ENCODE data around the gene PRKCB.

The PRKCB gene

GRCh38 chr16:24125214-24125613 lies 289.4 kb downstream of the PRKCB start:
- TF ChIP-seq CTCF (conservative IDR thresholded peaks at IDR 0.05; ENCODE audit: low read depth, low read length): no peak
- Histone ChIP-seq H3K36me3 (ENCODE audit: insufficient read depth) (no peaks in the 10 kb centered on the region), H3K4me2 (no peak overlapping the region), H3K4me1 (ENCODE audit: low read depth, poor library complexity, severe bottlenecking) (no peaks in the 10 kb centered on the region), H3K27ac (no peak overlapping the region), H3K27me3 (ENCODE audit: insufficient read depth, low read depth) (no peaks in the 10 kb centered on the region), H3K9ac (no peak overlapping the region), H4K20me1 (ENCODE audit: insufficient read depth) (no peaks in the 10 kb centered on the region), H2AFZ (ENCODE audit: low read depth) (no peak overlapping the region), H3K79me2 (ENCODE audit: insufficient read depth, low read depth) (no peaks in the 10 kb centered on the region), H3K4me3 (IDR thresholded peaks at IDR 0.05; ENCODE audit: insufficient read depth, low read depth, low read length) (no peak overlapping the region)

- TF ChIP-seq CTCF (conservative IDR thresholded peaks at IDR 0.05; ENCODE audit: low read depth, low read length): no peak
- H3K79me2 ChIP-seq (ENCODE audit: insufficient read depth, low read depth): no peaks in the 10 kb centered on the region
- H3K9ac ChIP-seq: no peak overlapping the region
- H3K36me3 ChIP-seq (ENCODE audit: insufficient read depth): no peaks in the 10 kb centered on the region
- no peak overlapping the region for H3K4me3 ChIP-seq (IDR thresholded peaks at IDR 0.05; ENCODE audit: insufficient read depth, low read depth, low read length)
- no peaks in the 10 kb centered on the region for H4K20me1 ChIP-seq (ENCODE audit: insufficient read depth)
- H2AFZ ChIP-seq (ENCODE audit: low read depth): no peak overlapping the region
- H3K27me3 ChIP-seq (ENCODE audit: insufficient read depth, low read depth): no peaks in the 10 kb centered on the region
- H3K4me2 ChIP-seq: no peak overlapping the region
- H3K4me1 ChIP-seq (ENCODE audit: low read depth, poor library complexity, severe bottlenecking): no peaks in the 10 kb centered on the region
- no peak overlapping the region for H3K27ac ChIP-seq
Observed at GRCh38 chr16:24129412-24129918, 293.7 kb downstream of the PRKCB start.

- Histone ChIP-seq H3K79me2 (ENCODE audit: insufficient read depth, low read depth) (no peaks in the 10 kb centered on the region), H3K27me3 (ENCODE audit: insufficient read depth, low read depth) (no peaks in the 10 kb centered on the region), H3K4me1 (ENCODE audit: low read depth, poor library complexity, severe bottlenecking) (no peaks in the 10 kb centered on the region), H3K27ac (no peak overlapping the region), H2AFZ (ENCODE audit: low read depth) (no peak overlapping the region), H3K4me3 (IDR thresholded peaks at IDR 0.05; ENCODE audit: insufficient read depth, low read depth, low read length) (no peak overlapping the region), H3K4me2 (no peak overlapping the region), H3K36me3 (ENCODE audit: insufficient read depth) (no peaks in the 10 kb centered on the region), H3K9ac (no peak overlapping the region), H4K20me1 (ENCODE audit: insufficient read depth) (no peaks in the 10 kb centered on the region)
- no peak for TF ChIP-seq CTCF (conservative IDR thresholded peaks at IDR 0.05; ENCODE audit: low read depth, low read length)
Observed at GRCh38 chr16:24130494-24131085, 294.8 kb downstream of the PRKCB start.

- H3K9ac ChIP-seq: no peak overlapping the region
Observed at GRCh38 chr16:24131294-24131693, 295.5 kb downstream of the PRKCB start.

More at GRCh38 chr16:24131294-24131693, 295.5 kb downstream of the PRKCB start:
- H3K4me1 ChIP-seq (ENCODE audit: low read depth, poor library complexity, severe bottlenecking): no peaks in the 10 kb centered on the region
- no peaks in the 10 kb centered on the region for H3K27me3 ChIP-seq (ENCODE audit: insufficient read depth, low read depth)
- H3K27ac ChIP-seq: no peak overlapping the region
- no peak overlapping the region for H3K4me2 ChIP-seq
- no peak overlapping the region for H3K4me3 ChIP-seq (IDR thresholded peaks at IDR 0.05; ENCODE audit: insufficient read depth, low read depth, low read length)
- no peaks in the 10 kb centered on the region for H4K20me1 ChIP-seq (ENCODE audit: insufficient read depth)
- H2AFZ ChIP-seq (ENCODE audit: low read depth): no peak overlapping the region
- TF ChIP-seq CTCF (conservative IDR thresholded peaks at IDR 0.05; ENCODE audit: low read depth, low read length): no peak
- no peaks in the 10 kb centered on the region for H3K79me2 ChIP-seq (ENCODE audit: insufficient read depth, low read depth)
- no peaks in the 10 kb centered on the region for H3K36me3 ChIP-seq (ENCODE audit: insufficient read depth)
